GM23248 (cell line): ENCODE measurements around the gene KRTAP2-1.

ENCODE experiments used
- EZH2 ChIP-seq: fragments of 200-600 bp; sonication (generic); IDR thresholded peaks from 2 replicates; pipeline ENCODE4 v1.6.1; 2018; ENCODE audit warnings: antibody characterized with exemption, mild to moderate bottlenecking; ENCODE audit not compliant: insufficient read depth, poor library complexity, severe bottlenecking
- EZH2phosphoT487 ChIP-seq: fragments of 200-600 bp; sonication (generic); IDR thresholded peaks from 2 replicates; pipeline ENCODE4 v1.6.1; 2018; ENCODE audit warnings: antibody characterized with exemption, moderate library complexity, mild to moderate bottlenecking, low read depth; ENCODE audit not compliant: insufficient read depth

- TF ChIP-seq EZH2 = no peak
- no peak for TF ChIP-seq EZH2phosphoT487
Measured at GRCh38 chr17:41008811-41009210, 38.3 kb downstream of the KRTAP2-1 start, which contains the start of gene KRTAP3-1.
